Heart left ventricle (tissue), 16 donors: ENCODE measurements around the gene POGK. TPM values are rescaled to one million over a fixed set of nuclear protein-coding genes. Genes with fewer than 3 reads are reported as not detected.
A peak's percentile ranks its signal among the peaks of the same experiment; 100 is the strongest.

Experiments
- ATAC-seq, 4 donors: fragments of 200-7000 bp; cut with Tn5 transposase; one replicate each; pipeline ENCODE4 v1.9.1; 2020 to 2022; ENCODE audit warnings: moderate library complexity in 4 of 4, mild to moderate bottlenecking in 3 of 4, moderate number of reproducible peaks in 1 of 4
- DNase-seq, 5 donors: peaks; one replicate each; pipeline ENCODE4 v3.0.0-alpha.2; 2020
- H3K27ac ChIP-seq, 12 donors: fragments of 200-600 bp; sonication (generic) in 4 of 12; one replicate each; pipeline versions ENCODE4 v1.5.0 to v1.8.0; 2016 to 2022; ENCODE audit warnings: mild to moderate bottlenecking in 2 of 12
- H3K27me3 ChIP-seq, 9 donors: fragments of 200-600 bp; sonication (generic) in 2 of 9; one replicate each; pipeline versions ENCODE4 v1.5.1 to v1.8.0; 2016 to 2022; ENCODE audit warnings: mild to moderate bottlenecking in 3 of 9
- H3K36me3 ChIP-seq, 9 donors: fragments of 200-600 bp; sonication (generic) in 2 of 9; one replicate each; pipeline versions ENCODE4 v1.5.0 to v1.8.0; 2018 to 2022; ENCODE audit warnings: mild to moderate bottlenecking in 2 of 9
- H3K4me1 ChIP-seq, 12 donors: fragments of 200-600 bp; sonication (generic) in 4 of 12; one replicate each; pipeline versions ENCODE4 v1.5.0 to v1.8.0; 2016 to 2022; ENCODE audit warnings: mild to moderate bottlenecking in 3 of 12
- H3K4me3 ChIP-seq, 12 donors: fragments of 200-600 bp; sonication (generic) in 4 of 12; one replicate each; pipeline versions ENCODE4 v1.5.0 to v1.8.0; 2017 to 2022; ENCODE audit warnings: mild to moderate bottlenecking in 9 of 12, moderate library complexity in 4 of 12
- H3K9me3 ChIP-seq, 12 donors: fragments of 200-600 bp; sonication (generic) in 4 of 12; one replicate each; pipeline versions ENCODE4 v1.5.0 to v1.8.0; 2016 to 2022; ENCODE audit warnings: mild to moderate bottlenecking in 1 of 12
- CTCF ChIP-seq, 12 donors: fragments of 200-600 bp; sonication (generic) in 4 of 12; IDR thresholded peaks; one replicate each; pipeline versions ENCODE4 v1.5.0 to v1.8.0; 2018 to 2022; ENCODE audit warnings: antibody characterized with exemption in 12 of 12, mild to moderate bottlenecking in 5 of 12
- POLR2A ChIP-seq, 2 donors: fragments of 450-650 bp; IDR thresholded peaks; one replicate each; pipeline ENCODE4 v1.6.1; 2017; ENCODE audit warnings: antibody characterized with exemption in 2 of 2, mild to moderate bottlenecking in 2 of 2, moderate library complexity in 2 of 2
- WGBS, 4 donors: extraction: QIAGEN DNeasy Blood & Tissue Kit in 2 of 4; methylation state at CpG; one replicate each; pipeline versions ENCODE4 v1.1.5 to v1.1.7; 2013 to 2018; 5-methylcytosine and 5-hydroxymethylcytosine counted together
- intact Hi-C, 10 donors: fragments of 100-400 bp; cut with DNase I; formaldehyde crosslinking; loops; one replicate each; pipeline versions ENCODE4 v1.11.1 to v1.14.2; 2022
- polyA plus RNA-seq, 2 donors: library from polyadenylated mRNA; stranded (reverse); fragments of 200-250 nt; gene quantifications; one replicate each; pipeline ENCODE4 v1.2.3, GENCODE V29; 2013
- total RNA-seq, 9 donors: library from RNA; depleted of rRNA in 2 of 9; stranded (reverse); fragments of >200 nt in 2 of 9; fragmentation: NEBNext Ultra II Directional in 3 of 9; extraction: Animal tissue kit (Norgen Biotek cat#: 25700) in 3 of 9; gene quantifications; one replicate each; pipeline versions ENCODE4 v1.1.0 to v1.2.4, GENCODE V29; 2016 to 2023
- donor health status: ischemic (EF 13 %, LVEDD 7.1; RV severe dilation, severe dysfunction).
- donor health status: healthy with polysubstance abuse.
- donor health status: DM: no; HTN: yes; CAD: no.
- donor health status: DM: no; HTN: no; CAD: no.
- donor health status: ischemic (EF 25% LVEDD 6.9; RV normal size, moderate dysfunction).
- donor health status: ischemic (EF 25% LVEDD 5.7; RV mildly dilated, moderate dysfunction).
- donor health status: healthy.
- donor health status: DM: yes; HTN: yes; CAD: no.
- donor health status: ischemic (EF 35%, LVEDD 5.7; RV mildly dilated, moderate dysfunction).
- donor health status: nonischemic (EF 11% LVEDD 7.7; RV severe dilation, severe dysfunction).
- donor health status: DM: yes; HTN: yes; CAD: no.
- donor health status: PGD.
- donor health status: ischemic (EF 29% LVEDD 5.4; RV normal size, mild dysfunction).
- donor health status: nonischemic (EF 23%, LVEDD 6.1; RV moderate dilation, normal function).

The POGK gene
- total and polyA plus RNA-seq, 11 donors = 6.0 to 20.8 (median 14.5) TPM

- WGBS, 4 donors = 1 to 2% (median 1%) methylated on average over 41 to 82 of the region's 82 CpGs
- Histone ChIP-seq H3K27me3 (no peaks in the 10 kb centered on the region), H3K36me3 (peaks cover 2 to 40% (median 31%) of the 10 kb centered on the region in 9 donors), H3K4me1 (peaks cover 4 to 61% (median 55%) of the 10 kb centered on the region in 12 donors), H3K9me3 (no peaks in the 10 kb centered on the region), H3K4me3 (peak overlapping the region; percentile 59 to 89 (median 79)), H3K27ac (peak overlapping the region; percentile 81 to 96 (median 92))
- ATAC-seq (peak in 2 of 4 donors; percentile 8 to 19), DNase-seq (peak; percentile 43 to 76 (median 69))
- TF ChIP-seq CTCF (IDR thresholded peaks at IDR 0.05) (peak in 5 of 12 donors; percentile 17 to 37 (median 28)), POLR2A (IDR thresholded peaks at IDR 0.05) (no peak)
- intact Hi-C loops = loop anchor here in 5 of 10 donors (2.0 to 10.0 kb wide), 3 partner anchors 37 to 385 kb away; partner anchors contain the start of genes TADA1 (in 4 of the 5) and POU2F1 (in 1 of the 5)
Observed at GRCh38 chr1:166839600-166840308, 479 bp downstream of the POGK start.

- no peak for TF ChIP-seq POLR2A (IDR thresholded peaks at IDR 0.05)
- no peak for TF ChIP-seq CTCF (IDR thresholded peaks at IDR 0.05)
- no peaks in the 10 kb centered on the region for H3K27me3 ChIP-seq
- WGBS, 4 donors = 29 to 32% (median 30%) methylated on average over 16 of the region's 16 CpGs
- DNase-seq = peak in 1 of 5 donors; percentile 31
- H3K9me3 ChIP-seq = no peaks in the 10 kb centered on the region
- intact Hi-C loops = loop anchor here in 2 of 10 donors (5.0 to 10.0 kb wide), 2 partner anchors 37 to 384 kb away; partner anchors contain the start of genes POU2F1 (in 1 of the 2) and TADA1 (in 1 of the 2)
- peak overlapping the region; percentile 76 to 96 (median 90) for H3K27ac ChIP-seq
- peak in 2 of 4 donors; percentile 11 to 30 for ATAC-seq
- peaks cover 4 to 69% (median 63%) of the 10 kb centered on the region in 12 donors for H3K4me1 ChIP-seq
- H3K36me3 ChIP-seq = peaks cover 2 to 48% (median 38%) of the 10 kb centered on the region in 9 donors
- peak overlapping the region; percentile 59 to 89 (median 79) for H3K4me3 ChIP-seq
Observed at GRCh38 chr1:166840309-166841274, 1.3 kb downstream of the POGK start.

DNA sequence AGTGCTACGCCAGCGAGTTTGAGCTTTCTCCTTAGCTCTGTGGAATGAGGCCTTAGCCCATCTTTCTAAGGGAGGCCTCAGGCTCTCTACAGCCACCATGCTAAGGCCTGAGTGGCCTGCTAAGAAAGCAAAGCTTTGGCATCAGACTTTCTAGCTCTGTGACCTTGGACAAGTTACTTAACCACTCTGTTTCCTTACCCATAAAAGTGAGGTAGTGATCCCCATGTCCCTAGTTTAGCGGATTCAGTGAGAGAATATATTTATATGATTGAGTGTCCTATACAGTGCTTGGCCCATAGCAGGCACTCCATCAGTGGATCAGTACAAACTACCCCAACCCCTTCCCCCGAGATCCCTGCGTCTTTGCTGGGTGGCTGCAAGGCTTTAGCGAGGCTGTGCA is 4.0 kb downstream of the POGK start:
- DNase-seq (no peak), ATAC-seq (no peak)
- TF ChIP-seq POLR2A (IDR thresholded peaks at IDR 0.05) = no peak
- TF ChIP-seq CTCF (IDR thresholded peaks at IDR 0.05) = no peak
- Histone ChIP-seq H3K9me3 (no peaks in the 10 kb centered on the region), H3K4me1 (peaks cover 4 to 86% (median 66%) of the 10 kb centered on the region in 12 donors), H3K36me3 (peaks cover 2 to 75% (median 63%) of the 10 kb centered on the region in 9 donors), H3K27ac (peak overlapping the region; percentile 28 to 92 (median 76)), H3K27me3 (no peaks in the 10 kb centered on the region), H3K4me3 (peak overlapping the region in 2 of 12 donors; percentile 0 to 6)
- intact Hi-C loops = loop anchor here in 2 of 10 donors (5.0 to 10.0 kb wide), 2 partner anchors 34 to 381 kb away; partner anchors contain the start of genes POU2F1 (in 1 of the 2) and TADA1 (in 1 of the 2)
- 58 to 70% (median 65%) methylated on average over 6 of the region's 6 CpGs for WGBS, 4 donors
